ENCODE measurements around the gene KCNQ1. TPM values are rescaled to one million over a fixed set of nuclear protein-coding genes. Genes with fewer than 3 reads are reported as not detected.

The KCNQ1 gene
- polyA plus RNA-seq, 1 of the 3 experiments (the other 2 are of a cell fraction), result 0.05 TPM

DNA sequence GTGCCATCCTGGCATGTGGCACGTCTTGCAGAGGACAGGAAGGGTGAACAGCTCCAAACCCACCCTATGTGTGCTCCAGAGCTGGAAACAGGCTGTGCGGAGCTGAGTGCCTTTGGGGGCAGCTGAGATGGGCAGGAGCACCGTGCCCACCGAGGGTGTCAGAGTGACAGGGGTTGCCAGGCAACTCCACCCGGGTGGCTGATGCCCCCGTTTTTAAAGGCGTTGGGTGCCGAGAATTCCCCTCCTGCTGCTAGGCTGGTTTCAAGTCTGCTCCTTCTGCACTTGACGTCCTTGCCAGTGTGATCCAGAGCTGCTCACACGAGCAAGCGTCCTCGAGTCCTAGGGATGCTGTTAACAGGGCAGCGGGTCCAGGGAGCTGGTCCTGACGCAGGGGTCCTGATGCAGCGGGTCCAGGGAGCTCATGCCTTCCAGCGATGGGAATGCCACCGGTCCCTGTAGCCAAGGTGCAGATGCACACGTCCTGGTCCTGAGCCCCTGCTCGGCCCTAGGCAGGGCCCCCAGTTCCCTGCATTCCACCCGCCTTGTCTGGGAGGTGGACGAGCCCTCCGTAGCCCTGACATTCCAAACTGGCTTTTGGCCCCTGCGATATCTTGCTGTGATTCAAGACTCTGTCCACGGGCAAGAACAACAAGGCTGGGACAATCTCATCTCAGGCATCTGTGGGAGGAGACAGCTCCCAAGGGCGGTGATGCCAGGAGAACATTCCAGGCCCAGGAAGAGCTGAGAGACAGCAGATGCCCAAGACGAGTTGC, 4.9 kb downstream of the KCNQ1 start:
- no peak for TF ChIP-seq SMC3 (IDR thresholded peaks at IDR 0.05; ENCODE audit: low read depth, low read length)
- TF ChIP-seq MXI1 (IDR thresholded peaks at IDR 0.05; ENCODE audit: low read depth, low read length), result no peak
- no peak for TF ChIP-seq GABPA (IDR thresholded peaks at IDR 0.05; ENCODE audit: low read depth)
- no peak for TF ChIP-seq EZH2phosphoT487 (IDR thresholded peaks at IDR 0.05; ENCODE audit: borderline replicate concordance, low read depth)
- no peak for TF ChIP-seq FOXJ3 (CRISPR knock-in tag; IDR thresholded peaks at IDR 0.05)
- TF ChIP-seq, protein P1, sequence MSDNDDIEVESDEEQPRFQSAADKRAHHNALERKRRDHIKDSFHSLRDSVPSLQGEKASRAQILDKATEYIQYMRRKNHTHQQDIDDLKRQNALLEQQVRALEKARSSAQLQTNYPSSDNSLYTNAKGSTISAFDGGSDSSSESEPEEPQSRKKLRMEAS (IDR thresholded peaks at IDR 0.05; ENCODE audit: low read depth), result no peak
- TF ChIP-seq, protein P2, sequence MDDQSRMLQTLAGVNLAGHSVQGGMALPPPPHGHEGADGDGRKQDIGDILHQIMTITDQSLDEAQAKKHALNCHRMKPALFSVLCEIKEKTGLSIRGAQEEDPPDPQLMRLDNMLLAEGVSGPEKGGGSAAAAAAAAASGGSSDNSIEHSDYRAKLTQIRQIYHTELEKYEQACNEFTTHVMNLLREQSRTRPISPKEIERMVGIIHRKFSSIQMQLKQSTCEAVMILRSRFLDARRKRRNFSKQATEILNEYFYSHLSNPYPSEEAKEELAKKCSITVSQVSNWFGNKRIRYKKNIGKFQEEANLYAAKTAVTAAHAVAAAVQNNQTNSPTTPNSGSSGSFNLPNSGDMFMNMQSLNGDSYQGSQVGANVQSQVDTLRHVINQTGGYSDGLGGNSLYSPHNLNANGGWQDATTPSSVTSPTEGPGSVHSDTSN (IDR thresholded peaks at IDR 0.05), result no peak
- TF ChIP-seq RAD21 (IDR thresholded peaks at IDR 0.05; ENCODE audit: low read length), result no peak
- TF ChIP-seq, protein P3, sequence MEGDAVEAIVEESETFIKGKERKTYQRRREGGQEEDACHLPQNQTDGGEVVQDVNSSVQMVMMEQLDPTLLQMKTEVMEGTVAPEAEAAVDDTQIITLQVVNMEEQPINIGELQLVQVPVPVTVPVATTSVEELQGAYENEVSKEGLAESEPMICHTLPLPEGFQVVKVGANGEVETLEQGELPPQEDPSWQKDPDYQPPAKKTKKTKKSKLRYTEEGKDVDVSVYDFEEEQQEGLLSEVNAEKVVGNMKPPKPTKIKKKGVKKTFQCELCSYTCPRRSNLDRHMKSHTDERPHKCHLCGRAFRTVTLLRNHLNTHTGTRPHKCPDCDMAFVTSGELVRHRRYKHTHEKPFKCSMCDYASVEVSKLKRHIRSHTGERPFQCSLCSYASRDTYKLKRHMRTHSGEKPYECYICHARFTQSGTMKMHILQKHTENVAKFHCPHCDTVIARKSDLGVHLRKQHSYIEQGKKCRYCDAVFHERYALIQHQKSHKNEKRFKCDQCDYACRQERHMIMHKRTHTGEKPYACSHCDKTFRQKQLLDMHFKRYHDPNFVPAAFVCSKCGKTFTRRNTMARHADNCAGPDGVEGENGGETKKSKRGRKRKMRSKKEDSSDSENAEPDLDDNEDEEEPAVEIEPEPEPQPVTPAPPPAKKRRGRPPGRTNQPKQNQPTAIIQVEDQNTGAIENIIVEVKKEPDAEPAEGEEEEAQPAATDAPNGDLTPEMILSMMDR (IDR thresholded peaks at IDR 0.05), result no peak
- no peak for TF ChIP-seq TAF1 (IDR thresholded peaks at IDR 0.05; ENCODE audit: borderline replicate concordance, low read depth, low read length)
- no peak for TF ChIP-seq GATA2 (CRISPR knock-in tag; IDR thresholded peaks at IDR 0.05)
- no peak for TF ChIP-seq NRF1 (IDR thresholded peaks at IDR 0.05; ENCODE audit: low read depth, low read length)
- no peak for TF ChIP-seq YY1 (IDR thresholded peaks at IDR 0.05; ENCODE audit: low read depth)
- TF ChIP-seq NFIC (IDR thresholded peaks at IDR 0.05; ENCODE audit: borderline replicate concordance), result no peak
- TF ChIP-seq, protein P4, sequence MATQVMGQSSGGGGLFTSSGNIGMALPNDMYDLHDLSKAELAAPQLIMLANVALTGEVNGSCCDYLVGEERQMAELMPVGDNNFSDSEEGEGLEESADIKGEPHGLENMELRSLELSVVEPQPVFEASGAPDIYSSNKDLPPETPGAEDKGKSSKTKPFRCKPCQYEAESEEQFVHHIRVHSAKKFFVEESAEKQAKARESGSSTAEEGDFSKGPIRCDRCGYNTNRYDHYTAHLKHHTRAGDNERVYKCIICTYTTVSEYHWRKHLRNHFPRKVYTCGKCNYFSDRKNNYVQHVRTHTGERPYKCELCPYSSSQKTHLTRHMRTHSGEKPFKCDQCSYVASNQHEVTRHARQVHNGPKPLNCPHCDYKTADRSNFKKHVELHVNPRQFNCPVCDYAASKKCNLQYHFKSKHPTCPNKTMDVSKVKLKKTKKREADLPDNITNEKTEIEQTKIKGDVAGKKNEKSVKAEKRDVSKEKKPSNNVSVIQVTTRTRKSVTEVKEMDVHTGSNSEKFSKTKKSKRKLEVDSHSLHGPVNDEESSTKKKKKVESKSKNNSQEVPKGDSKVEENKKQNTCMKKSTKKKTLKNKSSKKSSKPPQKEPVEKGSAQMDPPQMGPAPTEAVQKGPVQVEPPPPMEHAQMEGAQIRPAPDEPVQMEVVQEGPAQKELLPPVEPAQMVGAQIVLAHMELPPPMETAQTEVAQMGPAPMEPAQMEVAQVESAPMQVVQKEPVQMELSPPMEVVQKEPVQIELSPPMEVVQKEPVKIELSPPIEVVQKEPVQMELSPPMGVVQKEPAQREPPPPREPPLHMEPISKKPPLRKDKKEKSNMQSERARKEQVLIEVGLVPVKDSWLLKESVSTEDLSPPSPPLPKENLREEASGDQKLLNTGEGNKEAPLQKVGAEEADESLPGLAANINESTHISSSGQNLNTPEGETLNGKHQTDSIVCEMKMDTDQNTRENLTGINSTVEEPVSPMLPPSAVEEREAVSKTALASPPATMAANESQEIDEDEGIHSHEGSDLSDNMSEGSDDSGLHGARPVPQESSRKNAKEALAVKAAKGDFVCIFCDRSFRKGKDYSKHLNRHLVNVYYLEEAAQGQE (IDR thresholded peaks at IDR 0.05; ENCODE audit: low read depth, low read length), result no peak
- no peak for TF ChIP-seq POLR2AphosphoS5 (IDR thresholded peaks at IDR 0.05; ENCODE audit: low read depth, low read length)
- no peak for TF ChIP-seq SIN3A (IDR thresholded peaks at IDR 0.05; ENCODE audit: borderline replicate concordance, low read depth, low read length)
- no peak for TF ChIP-seq FOSL2 (IDR thresholded peaks at IDR 0.05; ENCODE audit: borderline replicate concordance, low read depth)
- no peaks in the 10 kb centered on the region for H3K36me3 ChIP-seq (replicated peaks in 1 of 2; ENCODE audit: control insufficient read depth in 1 of 2, insufficient read depth in 2 of 2, low read length in 1 of 2)
- ChIA-PET POLR2A (no interaction called here), CTCF (interaction anchor here (1.0 to 3.7 kb wide), 4 partner anchors 23 to 82 kb away, joined by 3 to 21 read pairs (median 4); no protein-coding TSS in a partner anchor)
- H3K9ac ChIP-seq, result no peak overlapping the region
- no peak overlapping the region for H2AFZ ChIP-seq (ENCODE audit: low read depth)
- no peaks in the 10 kb centered on the region for H3K9me2 ChIP-seq
- DNase-seq, result no peak
- no peak overlapping the region for H3K4me2 ChIP-seq
- WGBS (ENCODE audit: low lambda C conversion rate), result 41% methylated on average over 12 of the region's 26 CpGs
- no peaks in the 10 kb centered on the region for H3K79me2 ChIP-seq (ENCODE audit: insufficient read depth)
- no peaks in the 10 kb centered on the region for H4K20me1 ChIP-seq (ENCODE audit: insufficient read depth)
- peaks cover 0 to 5% of the 10 kb centered on the region in 2 experiments; a peak in 1 of 4 replicates for H3K4me1 ChIP-seq (ENCODE audit: control insufficient read depth in 1 of 2, insufficient read depth in 2 of 2, low read depth in 1 of 2, low read length in 1 of 2)
- H3K4me3 ChIP-seq (ENCODE audit: low read depth in 2 of 2, low read length in 1 of 2), result no peak overlapping the region
- no peaks in the 10 kb centered on the region for H3F3A ChIP-seq (replicated peaks; ENCODE audit: insufficient read depth)
- H3K27me3 ChIP-seq (ENCODE audit: insufficient read depth), result no peaks in the 10 kb centered on the region
- no peak overlapping the region for H3K27ac ChIP-seq (ENCODE audit: low read depth in 2 of 2, low read length in 1 of 2)
- no peaks in the 10 kb centered on the region for H3K9me3 ChIP-seq

All from SK-N-SH (cell line).